IMR-90 (cell line): Measurements from ENCODE around the gene ACYP2. TPM values are rescaled to one million over a fixed set of nuclear protein-coding genes. Genes with fewer than 3 reads are reported as not detected.
A peak's percentile ranks its signal among the peaks of the same experiment; 100 is the strongest.
"Not testable (repeated sequence)": the region's sequence is repeated elsewhere in the genome, so short reads cannot be mapped to it uniquely, and the experiment has no call there.

Experiments
- ATAC-seq: fragments of 200-7000 bp; cut with Tn5 transposase; 2 replicates; pipeline ENCODE4 v1.9.1; 2020; ENCODE audit warnings: low read depth, mild to moderate bottlenecking, moderate library complexity
- BruUV-seq: library from RNA; stranded (reverse); fragments of 400-500 nt; replicated peaks from 2 replicates; lab custom pipeline; 2021; lab: Mats Ljungman, UMichigan
- CTCF ChIA-PET: fragments of 300-600 bp; formaldehyde crosslinking; extraction: SDS; loops from one replicate; lab custom pipeline; 2021; ENCODE audit warnings: antibody characterized with exemption; lab: Yijun Ruan, JAX
- POLR2A ChIA-PET: fragments of 300-600 bp; sonication (Branson Sonifier 250); formaldehyde crosslinking; loops from one replicate; lab custom pipeline; 2022; ENCODE audit warnings: antibody characterized with exemption; ENCODE audit not compliant: unreplicated experiment; lab: Charles Lee
- DNase-seq: peaks from one replicate; pipeline ENCODE4 v3.0.0; 2013
- H2AFZ ChIP-seq: replicated peaks from 2 replicates; pipeline ENCODE3; 2013; ENCODE audit warnings: low read length, mild to moderate bottlenecking; ENCODE audit not compliant: poor library complexity
- H2AK5ac ChIP-seq: 2 replicates; pipeline ENCODE4 v1.6.1; 2013; ENCODE audit warnings: low read depth, low read length, inconsistent platforms
- H2AK9ac ChIP-seq: replicated peaks from 2 replicates; pipeline ENCODE3; 2013; ENCODE audit warnings: mild to moderate bottlenecking, low read depth, low read length, moderate library complexity; ENCODE audit not compliant: poor library complexity
- H2BK120ac ChIP-seq: 2 replicates; pipeline ENCODE4 v1.6.1; 2013; ENCODE audit warnings: low read depth, low read length, inconsistent platforms
- H2BK15ac ChIP-seq: 3 replicates; pipeline ENCODE4 v1.6.1; 2013; ENCODE audit warnings: low read depth, low read length, inconsistent platforms
- H2BK20ac ChIP-seq: 2 replicates; pipeline ENCODE4 v1.6.1; 2013; ENCODE audit warnings: low read depth, mild to moderate bottlenecking, inconsistent platforms, low read length, moderate library complexity
- H2BK5ac ChIP-seq: 2 replicates; pipeline ENCODE4 v1.6.1; 2013; ENCODE audit warnings: mild to moderate bottlenecking, low read depth, low read length, inconsistent platforms; ENCODE audit not compliant: poor library complexity, severe bottlenecking
- H3K14ac ChIP-seq: replicated peaks from 2 replicates; pipeline ENCODE4 v1.6.1; 2013; ENCODE audit warnings: low read depth, low read length, inconsistent platforms
- H3K18ac ChIP-seq: 2 replicates; pipeline ENCODE4 v1.6.1; 2013; ENCODE audit warnings: low read depth, low read length, control low read depth
- H3K23ac ChIP-seq: 2 replicates; pipeline ENCODE4 v1.6.1; 2013; ENCODE audit warnings: low read depth, low read length, inconsistent platforms
- H3K27ac ChIP-seq: 2 replicates; pipeline ENCODE4 v1.5.1; 2013; ENCODE audit warnings: mild to moderate bottlenecking, control low read depth, low read length; ENCODE audit not compliant: insufficient read depth
- H3K27me3 ChIP-seq: 2 replicates; pipeline ENCODE4 v1.6.1; 2013; ENCODE audit warnings: low read length; ENCODE audit not compliant: control insufficient read depth, insufficient read depth
- H3K36me3 ChIP-seq: 2 replicates; pipeline ENCODE4 v1.6.1; 2013; ENCODE audit warnings: low read length, mixed read lengths; ENCODE audit not compliant: control insufficient read depth, insufficient read depth
- H3K4ac ChIP-seq: 2 replicates; pipeline ENCODE4 v1.6.1; 2013; ENCODE audit warnings: low read depth, low read length, inconsistent platforms
- H3K4me1 ChIP-seq: 2 replicates; pipeline ENCODE4 v1.6.1; 2013; ENCODE audit warnings: low read length, mixed read lengths; ENCODE audit not compliant: control insufficient read depth, insufficient read depth
- H3K4me2 ChIP-seq: 2 replicates; pipeline ENCODE4 v1.6.1; 2013; ENCODE audit warnings: low read depth, mild to moderate bottlenecking, control low read depth, low read length, moderate library complexity
- H3K4me3 ChIP-seq: 2 replicates; pipeline ENCODE4 v1.5.1; 2013; ENCODE audit warnings: low read depth, mild to moderate bottlenecking, control low read depth, low read length, moderate library complexity; ENCODE audit not compliant: insufficient read depth
- H3K56ac ChIP-seq: 2 replicates; pipeline ENCODE4 v1.6.1; 2013; ENCODE audit warnings: low read length, inconsistent platforms; ENCODE audit not compliant: insufficient read depth; ENCODE audit errors: extremely low read depth
- H3K79me1 ChIP-seq, 2 experiments: 2 replicates each; pipeline ENCODE4 v1.6.1; 2013; ENCODE audit warnings: low read length in 2 of 2, inconsistent platforms in 1 of 2, low read depth in 1 of 2
- H3K9ac ChIP-seq: 2 replicates; pipeline ENCODE4 v1.6.1; 2013; ENCODE audit warnings: low read depth, low read length, control low read depth
- H3K9me1 ChIP-seq: 2 replicates; pipeline ENCODE4 v1.6.1; 2013; ENCODE audit warnings: low read length, inconsistent platforms; ENCODE audit not compliant: insufficient read depth
- H3K9me3 ChIP-seq: 2 replicates; pipeline ENCODE4 v1.6.1; 2013; ENCODE audit warnings: low read length; ENCODE audit not compliant: control insufficient read depth, insufficient read depth
- H4K20me1 ChIP-seq: 2 replicates; pipeline ENCODE4 v1.6.1; 2013; ENCODE audit warnings: low read length, inconsistent platforms; ENCODE audit not compliant: insufficient read depth
- H4K5ac ChIP-seq: 2 replicates; pipeline ENCODE4 v1.6.1; 2013; ENCODE audit warnings: mild to moderate bottlenecking, low read depth, low read length, control low read depth
- H4K8ac ChIP-seq, 2 experiments: 2 replicates each; pipeline ENCODE4 v1.6.1; 2013; ENCODE audit warnings: low read depth in 2 of 2, low read length in 2 of 2, control low read depth in 1 of 2, inconsistent platforms in 1 of 2
- H4K91ac ChIP-seq: 2 replicates; pipeline ENCODE4 v1.6.1; 2013; ENCODE audit warnings: low read depth, low read length, inconsistent platforms; ENCODE audit not compliant: insufficient read depth
- CEBPB ChIP-seq: IDR thresholded peaks from 2 replicates; pipeline ENCODE4 v1.6.1; 2012; ENCODE audit warnings: low read depth, low read length, improper control_type of control experiment
- FOS ChIP-seq: fragments of 150-350 bp; IDR thresholded peaks from 2 replicates; pipeline ENCODE4 v1.6.1; 2016; ENCODE audit warnings: low read depth, low read length
- WGBS, 2 experiments: methylation state at CpG; one replicate each; pipeline versions ENCODE4 v1.1.5 to v1.1.7; 2013; ENCODE audit warnings: missing lambda C conversion rate in 2 of 2; ENCODE audit not compliant: insufficient read length in 1 of 2; ENCODE audit errors: extremely low coverage in 2 of 2; 5-methylcytosine and 5-hydroxymethylcytosine counted together
- dilution Hi-C: fragments of 300-500 bp; cut with HindIII; formaldehyde crosslinking; loops from one replicate; pipeline ENCODE4 v1.14.3; 2018; ENCODE audit warnings: low sequenced_read_pairs; ENCODE audit not compliant: unreplicated experiment
- in situ Hi-C: fragments of 300-500 bp; cut with MboI; formaldehyde crosslinking; loops from 3 replicates; pipeline ENCODE4 v1.14.3; 2019; ENCODE audit warnings: low sequenced_read_pairs, inconsistent platforms, mixed read lengths
- intact Hi-C: fragments of 100-400 bp; cut with micrococcal nuclease; formaldehyde crosslinking; loops from 2 replicates; pipeline ENCODE4 v1.10.0; 2022
- polyA plus RNA-seq, 3 experiments: library from polyadenylated mRNA; depleted of rRNA; stranded (reverse); fragments of >200 nt; gene quantifications; 2 replicates each; pipeline ENCODE4 v1.2.3, GENCODE V29; 2012; ENCODE audit warnings: low replicate concordance in 1 of 3
- total RNA-seq: library from RNA; depleted of rRNA; stranded (reverse); fragments of >200 nt; gene quantifications from 2 replicates; pipeline ENCODE4 v1.2.3, GENCODE V29; 2012
- TF ChIP-seq, protein P1 (sequence below): fragments of 150-350 bp; IDR thresholded peaks from 2 replicates; pipeline ENCODE4 v1.6.1; 2017; ENCODE audit warnings: mild to moderate bottlenecking, antibody characterized with exemption, low read length, low read depth

ACYP2 gene
- total and polyA plus RNA-seq, 2 of the 4 experiments (the other 2 are of a cell fraction): 3.9 to 7.4 TPM

DNA sequence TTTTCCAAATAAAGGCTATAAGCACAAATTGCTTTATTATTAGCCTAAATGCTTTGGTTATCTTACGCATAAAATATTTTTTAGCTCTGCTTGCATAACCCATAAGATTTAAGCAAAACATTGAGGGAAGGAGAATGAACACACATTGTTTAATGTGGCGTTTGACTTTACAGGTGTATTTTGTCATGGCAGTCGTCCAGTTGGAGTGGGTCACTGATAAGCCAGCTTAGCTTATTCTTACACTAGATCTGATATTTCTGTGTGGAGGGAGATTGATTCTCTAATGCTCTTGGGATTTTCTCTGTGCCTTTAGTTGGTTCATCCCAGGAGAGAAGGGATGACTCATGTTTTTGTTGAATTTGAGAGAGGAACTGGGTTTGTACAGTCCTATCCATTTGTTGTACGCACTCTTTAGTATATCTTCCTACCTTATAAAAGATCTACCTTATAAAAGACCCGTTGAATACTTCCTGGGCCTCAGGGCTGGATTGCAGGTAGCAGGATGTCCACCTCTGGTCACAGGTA is 47.5 kb upstream of the ACYP2 start:
- Histone ChIP-seq H2AK9ac (no peak overlapping the region), H3K27me3 (no peaks in the 10 kb centered on the region), H3K23ac (no peak overlapping the region), H3K4me2 (peak overlapping the region; percentile 47; the same call in 1 of the 2 replicates), H3K56ac (no peak overlapping the region), H3K36me3 (no peaks in the 10 kb centered on the region), H3K4me1 (peaks cover 7% of the 10 kb centered on the region), H4K91ac (no peak overlapping the region), H4K8ac (no peak overlapping the region), H2AK5ac (no peak overlapping the region), H2BK20ac (no peak overlapping the region), H3K14ac (no peak overlapping the region), H4K5ac (no peak overlapping the region), H3K9ac (no peak overlapping the region), H3K4me3 (no peak overlapping the region), H3K4ac (no peak overlapping the region), H4K20me1 (no peaks in the 10 kb centered on the region), H2BK15ac (no peak overlapping the region), H2AFZ (no peak overlapping the region), H3K27ac (no peak overlapping the region), H2BK120ac (no peak overlapping the region), H3K9me3 (no peaks in the 10 kb centered on the region), H3K18ac (no peak overlapping the region), H3K9me1 (0 out of 2 replicates have a peak, but pooled peaks cover 3% of the 10 kb centered on the region), H3K79me1 (no peaks in the 10 kb centered on the region), H2BK5ac (no peak overlapping the region)
- in situ Hi-C loops: no loop called here
- BruUV-seq: no TSS peak
- CTCF ChIA-PET: no interaction called here
- no peak for TF ChIP-seq CEBPB
- TF ChIP-seq, protein P1, sequence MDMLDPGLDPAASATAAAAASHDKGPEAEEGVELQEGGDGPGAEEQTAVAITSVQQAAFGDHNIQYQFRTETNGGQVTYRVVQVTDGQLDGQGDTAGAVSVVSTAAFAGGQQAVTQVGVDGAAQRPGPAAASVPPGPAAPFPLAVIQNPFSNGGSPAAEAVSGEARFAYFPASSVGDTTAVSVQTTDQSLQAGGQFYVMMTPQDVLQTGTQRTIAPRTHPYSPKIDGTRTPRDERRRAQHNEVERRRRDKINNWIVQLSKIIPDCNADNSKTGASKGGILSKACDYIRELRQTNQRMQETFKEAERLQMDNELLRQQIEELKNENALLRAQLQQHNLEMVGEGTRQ: no peak
- TF ChIP-seq FOS: 0 out of 2 replicates have a peak, but pooled peaks have one; percentile 47
- dilution Hi-C loops: no loop called here
- POLR2A ChIA-PET: interaction anchor here (0.6 kb wide), 1 partner anchor 9 kb away, joined by 6 read pairs; no protein-coding TSS in a partner anchor
- DNase-seq (peak; percentile 66), ATAC-seq (0 out of 2 replicates have a peak, but pooled peaks have one; percentile 30)
- intact Hi-C loops: loop anchor here (5.0 kb wide), 1 partner anchor 96 kb away; the partner anchor contains the start of gene PSME4
- WGBS, 2 experiments: 40% methylated on average over 1 of the region's 5 CpGs; no CpG with 5 or more reads in 1 of the 2 experiments

DNA sequence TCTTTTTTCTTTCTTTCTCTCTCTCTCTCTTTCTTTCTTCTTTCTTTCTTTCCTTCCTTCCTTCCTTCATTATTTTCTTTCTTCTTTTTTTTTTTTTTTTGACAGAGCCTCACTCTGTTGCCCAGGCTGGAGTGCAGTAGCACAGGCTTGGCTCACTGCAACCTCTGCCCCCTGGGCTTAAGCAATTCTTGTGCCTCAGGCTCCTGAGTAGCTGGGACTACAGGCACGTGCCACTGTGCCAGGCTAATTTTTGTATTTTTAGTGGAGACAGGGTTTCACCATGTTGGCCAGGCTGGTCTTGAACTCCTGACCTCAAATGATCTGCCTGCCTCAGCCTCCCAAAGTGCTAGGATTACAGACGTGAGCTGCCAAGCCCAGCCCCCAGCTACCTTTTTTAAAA is 42.9 kb upstream of the ACYP2 start:
- ATAC-seq, H2AFZ ChIP-seq, H3K56ac ChIP-seq, H3K36me3 ChIP-seq, H3K27ac ChIP-seq, H4K5ac ChIP-seq, H3K9me3 ChIP-seq, H3K18ac ChIP-seq, POLR2A ChIA-PET, H3K4me3 ChIP-seq, intact Hi-C loops, H2BK5ac ChIP-seq, H3K9ac ChIP-seq, H4K8ac ChIP-seq, H2BK20ac ChIP-seq, CTCF ChIA-PET, H3K79me1 ChIP-seq, in situ Hi-C loops, H2AK5ac ChIP-seq, H3K27me3 ChIP-seq, H3K14ac ChIP-seq, H3K9me1 ChIP-seq, H4K20me1 ChIP-seq, H3K23ac ChIP-seq, H2AK9ac ChIP-seq, dilution Hi-C loops, H4K91ac ChIP-seq, H3K4ac ChIP-seq, H2BK15ac ChIP-seq, DNase-seq, H3K4me1 ChIP-seq, H3K4me2 ChIP-seq, H2BK120ac ChIP-seq, BruUV-seq: not testable (repeated sequence)
- no CpG with 5 or more reads among the region's 2 CpGs for WGBS, 2 experiments
